GM18873 (cell line): ENCODE measurements around the gene UXS1.
"Not testable (repeated sequence)": the region's sequence is repeated elsewhere in the genome, so short reads cannot be mapped to it uniquely, and the experiment has no call there.

Experiments
- ATAC-seq: cut with Tn5 transposase; IDR thresholded peaks from one replicate; pipeline ENCODE4 v1.9.1; 2021; ENCODE audit warnings: mild to moderate bottlenecking, moderate library complexity, moderate number of reproducible peaks; ENCODE audit not compliant: unreplicated experiment, low FRiP score

The UXS1 gene

GRCh38 chr2:106193977-106194778 is at the start of gene UXS1:
TSS of gene UXS1 (minus strand) at chr2:106194301. CDS start at chr2:106194241, 60 bp downstream.
- ATAC-seq: peak; percentile 54

GRCh38 chr2:106239491-106239890 is 45.4 kb upstream of the UXS1 start:
- ATAC-seq: not testable (repeated sequence)

- ATAC-seq: not testable (repeated sequence)
Measured at GRCh38 chr2:106235392-106235791, 41.3 kb upstream of the UXS1 start.

DNA sequence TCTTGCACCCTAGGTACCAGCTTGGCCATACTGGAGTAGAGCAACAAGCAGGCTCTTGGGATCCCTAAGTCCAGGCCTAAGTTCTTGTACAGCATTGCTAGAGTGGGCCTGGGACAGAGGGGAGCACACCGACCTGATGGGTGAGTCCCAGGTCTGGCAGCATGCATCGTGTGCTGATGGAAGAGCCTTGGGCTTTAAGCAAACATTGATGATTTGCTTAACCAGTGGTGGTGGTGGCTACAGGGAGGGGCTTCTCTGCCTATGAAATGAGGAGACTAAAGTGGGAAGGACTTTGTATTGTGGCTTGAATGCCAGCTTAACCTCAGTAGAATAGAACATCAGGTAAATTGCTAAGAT is 39.2 kb upstream of the UXS1 start:
- ATAC-seq: no peak

- ATAC-seq: no peak
Measured at GRCh38 chr2:106232638-106233349, 38.7 kb upstream of the UXS1 start.

DNA sequence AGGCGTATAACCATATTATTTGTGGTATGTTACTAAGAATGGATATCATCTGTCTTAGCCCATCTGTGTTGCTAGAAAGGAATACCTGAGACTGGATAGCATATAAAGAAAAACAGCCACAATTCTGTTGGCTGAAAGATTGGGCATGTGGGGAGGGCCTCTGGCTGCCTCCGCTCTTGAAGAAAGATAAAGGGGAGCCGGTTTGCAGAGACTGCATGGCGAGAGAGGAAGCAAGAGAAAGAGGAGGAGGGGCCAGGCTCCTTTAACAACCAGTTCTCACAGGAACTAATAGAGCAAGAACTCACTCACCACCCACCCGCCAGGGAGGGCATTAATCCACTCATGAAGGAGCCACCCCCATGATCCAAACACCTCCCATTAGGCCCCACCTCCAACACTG is 29.2 kb upstream of the UXS1 start:
- ATAC-seq: no peak

- not testable (repeated sequence) for ATAC-seq
Measured at GRCh38 chr2:106222057-106222456, 28.0 kb upstream of the UXS1 start.

DNA sequence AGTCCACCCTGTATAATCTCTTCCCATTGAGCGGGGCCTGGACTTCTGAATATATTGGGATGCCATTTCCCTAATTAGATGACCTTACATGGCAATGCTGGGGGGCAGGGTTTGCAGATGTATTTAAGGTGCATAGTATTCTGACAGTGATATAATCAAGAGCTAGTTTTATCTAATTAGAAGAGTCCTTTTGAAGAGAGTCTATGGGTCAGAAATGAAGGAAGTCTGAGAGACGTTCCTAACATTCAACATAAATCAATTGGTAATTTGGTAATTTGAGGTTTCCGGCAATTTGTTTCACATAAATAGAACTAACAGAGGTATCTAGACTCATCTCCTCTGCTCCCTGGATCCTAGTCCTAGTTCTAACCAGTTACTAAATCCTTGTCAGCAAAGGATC is 25.7 kb upstream of the UXS1 start:
- ATAC-seq: no peak

GRCh38 chr2:106219157-106219556 is 25.1 kb upstream of the UXS1 start:
- not testable (repeated sequence) for ATAC-seq

DNA sequence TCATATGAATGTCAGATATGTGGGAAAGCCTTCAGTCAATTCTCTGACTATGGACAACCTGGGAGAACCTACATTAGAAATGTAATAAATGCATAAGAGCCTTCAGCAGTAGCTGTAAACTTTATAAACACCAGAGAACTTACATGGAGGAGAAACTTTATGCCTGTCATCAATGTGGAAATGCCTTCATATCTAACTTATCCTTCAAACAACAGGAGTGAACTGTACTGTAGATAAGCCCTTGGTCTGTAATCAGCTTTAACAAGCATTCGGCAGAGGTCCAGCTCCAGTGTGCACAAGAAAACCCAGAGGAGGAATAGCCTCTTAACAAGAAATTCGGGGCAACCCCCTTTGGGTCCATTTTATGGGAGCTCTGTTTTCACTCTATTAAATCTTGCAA is 14.8 kb upstream of the UXS1 start:
- ATAC-seq: no peak

GRCh38 chr2:106208399-106208798 is 14.3 kb upstream of the UXS1 start:
- ATAC-seq: no peak

DNA sequence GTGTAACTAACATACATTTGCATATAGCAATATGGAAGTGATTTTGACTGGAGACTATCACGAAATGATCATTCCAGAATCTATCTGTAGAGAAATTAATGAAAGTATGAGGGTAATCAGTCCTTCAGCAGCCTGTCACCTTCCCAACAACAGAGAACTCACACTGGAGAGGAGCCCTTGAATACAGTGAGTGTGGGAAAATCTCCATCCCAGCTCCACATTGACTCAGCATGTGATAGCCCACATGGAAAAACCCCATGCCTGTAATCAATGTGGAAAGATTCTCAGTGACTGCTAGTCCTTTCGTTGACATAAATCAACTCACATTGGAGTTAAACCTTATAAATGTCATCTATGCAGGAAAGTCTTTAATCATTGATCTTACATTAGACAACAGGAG is 13.1 kb upstream of the UXS1 start:
- no peak for ATAC-seq

DNA sequence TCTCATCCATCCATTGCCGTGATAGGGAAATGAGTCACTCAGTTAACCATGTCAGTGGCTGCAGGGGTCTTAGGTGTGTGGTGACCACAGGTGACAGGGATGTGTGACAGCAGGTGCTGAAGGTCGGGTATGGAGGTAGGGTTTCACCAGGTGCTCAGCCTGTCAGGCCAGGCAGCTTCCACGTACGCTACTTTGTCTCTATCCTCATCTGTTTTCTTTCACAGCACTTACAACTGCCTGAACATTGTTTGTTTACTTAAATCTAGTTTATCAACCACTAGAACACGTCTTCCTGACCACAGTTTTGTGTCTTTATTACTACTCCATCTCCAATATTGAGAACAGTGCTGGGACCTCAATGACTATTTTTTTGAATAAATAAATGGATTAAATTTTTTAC is 11.4 kb upstream of the UXS1 start:
- no peak for ATAC-seq

- not testable (repeated sequence) for ATAC-seq
Measured at GRCh38 chr2:106204551-106204950, 10.4 kb upstream of the UXS1 start.

DNA sequence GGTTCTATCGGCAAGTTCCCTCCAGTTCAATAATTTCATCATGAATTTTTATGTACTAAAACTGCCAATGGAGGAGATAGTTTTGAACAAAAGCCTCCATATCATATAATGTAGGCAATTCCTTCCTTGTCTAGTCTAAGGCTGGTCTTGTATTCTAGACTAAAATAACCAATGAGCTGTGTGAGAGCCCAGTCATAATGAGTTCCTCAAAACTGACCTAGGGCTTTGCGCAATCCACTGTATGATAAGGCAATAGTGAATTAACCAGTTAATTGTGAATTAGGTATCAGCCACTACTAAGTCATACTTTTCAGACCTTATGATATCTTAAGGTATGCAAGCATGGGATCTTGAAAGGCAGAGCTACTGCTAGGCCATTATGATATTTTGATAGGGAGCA is 7.6 kb upstream of the UXS1 start:
- no peak for ATAC-seq

DNA sequence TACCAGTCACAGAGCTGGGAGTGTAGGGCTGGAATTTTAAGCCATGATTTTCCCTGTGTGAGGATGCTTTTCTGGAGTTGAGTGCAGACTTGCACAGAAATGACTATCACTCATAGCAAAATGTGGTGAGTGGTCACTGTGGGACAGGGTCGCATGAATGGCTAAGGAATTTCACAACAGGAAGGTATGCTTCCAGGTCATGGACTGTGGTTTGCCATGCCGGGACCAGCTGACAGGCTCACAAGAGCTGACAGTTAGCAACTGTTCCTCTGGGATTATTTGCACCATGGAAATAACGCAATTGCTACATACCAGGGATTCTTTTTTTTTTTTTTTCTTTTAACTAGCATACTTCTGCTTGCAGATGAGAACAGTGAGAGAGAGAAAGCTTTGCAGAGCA is 3.8 kb upstream of the UXS1 start:
- ATAC-seq: no peak

DNA sequence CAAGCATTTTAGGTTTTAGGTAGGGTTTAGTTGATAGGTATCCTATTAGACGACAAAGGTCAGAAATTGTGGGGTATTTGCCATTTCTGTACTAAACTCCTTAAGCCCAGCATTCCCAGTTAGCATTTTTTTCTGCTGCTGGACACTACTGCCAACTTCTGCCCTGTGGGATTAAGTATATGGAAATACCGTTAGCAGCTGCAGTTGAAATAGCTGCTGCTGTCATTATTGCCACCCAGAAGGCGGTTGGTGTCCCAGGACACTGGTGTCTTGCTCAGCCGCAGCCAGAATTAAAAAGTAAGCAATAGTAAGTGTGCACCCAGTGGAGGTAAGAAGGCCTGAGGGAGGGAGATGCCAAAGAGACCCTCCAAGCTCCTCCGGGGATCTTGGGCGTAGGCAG is 1.9 kb upstream of the UXS1 start:
- ATAC-seq: no peak

- ATAC-seq: no peak
Measured at GRCh38 chr2:106195456-106195855, 1.4 kb upstream of the UXS1 start.

DNA sequence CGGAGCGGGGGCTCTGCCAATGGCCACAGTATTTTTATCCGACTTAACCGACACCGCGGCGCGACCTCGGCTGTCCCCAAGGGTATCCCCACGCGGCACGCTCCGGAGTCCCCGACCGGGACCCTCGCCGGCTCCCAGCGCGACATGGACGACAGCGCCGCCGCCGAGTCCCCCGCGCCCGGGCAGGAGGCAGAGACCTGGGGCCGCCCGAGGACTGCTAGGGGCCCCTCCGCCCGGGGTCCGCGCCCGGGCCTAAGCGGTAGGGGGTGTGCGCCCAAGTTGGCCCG is 468 bp downstream of the UXS1 start:
- ATAC-seq: peak; percentile 13

- peak; percentile 64 for ATAC-seq
Measured at GRCh38 chr2:106192752-106193689, 1.1 kb downstream of the UXS1 start.

- ATAC-seq: no peak
Measured at GRCh38 chr2:106191511-106192016, 2.5 kb downstream of the UXS1 start.
